Brain microvascular endothelial cell (primary cell): ENCODE results near the gene POTEF.
"Not testable (repeated sequence)": the region's sequence is repeated elsewhere in the genome, so short reads cannot be mapped to it uniquely, and the experiment has no call there.

Source experiments
- DNase-seq: peaks from one replicate; pipeline ENCODE4 v3.0.0-alpha.2; 2020
- H3K27ac ChIP-seq: fragments of 250-450 bp; sonication (Bioruptor Pico); 2 replicates; pipeline ENCODE4 v1.5.1; 2020; ENCODE audit warnings: mild to moderate bottlenecking, moderate library complexity
- H3K27me3 ChIP-seq: fragments of 250-450 bp; sonication (Bioruptor Pico); replicated peaks from 2 replicates; pipeline ENCODE4 v1.5.1; 2020; ENCODE audit warnings: mild to moderate bottlenecking
- H3K36me3 ChIP-seq: fragments of 250-450 bp; sonication (Bioruptor Pico); replicated peaks from 2 replicates; pipeline ENCODE4 v1.5.1; 2020; ENCODE audit warnings: mild to moderate bottlenecking
- H3K4me3 ChIP-seq: 2 replicates; pipeline ENCODE4 v1.5.1; 2011; ENCODE audit warnings: low read depth, mild to moderate bottlenecking, control low read depth, low read length, moderate library complexity
- CTCF ChIP-seq: IDR thresholded peaks from 2 replicates; pipeline ENCODE4 v1.5.1; 2011; ENCODE audit warnings: low read depth, mild to moderate bottlenecking, moderate library complexity, low read length, control low read depth, inconsistent platforms; ENCODE audit errors: missing control alignments
- in situ Hi-C: cut with HindIII; loops from 2 replicates; pipeline ENCODE4 v1.10.0; 2017; ENCODE audit warnings: low sequenced_read_pairs, low pct_ligation_motif_present

Gene POTEF

GRCh38 chr2:130150181-130151144 is 21.4 kb upstream of the POTEF start:
- in situ Hi-C loops: no loop called here
- DNase-seq: no peak
- Histone ChIP-seq H3K4me3 (no peak overlapping the region), H3K27ac (no peak overlapping the region), H3K36me3 (peaks cover 12% of the 10 kb centered on the region), H3K27me3 (no peaks in the 10 kb centered on the region)
- TF ChIP-seq CTCF: no peak

- DNase-seq, in situ Hi-C loops, H3K27ac ChIP-seq, H3K4me3 ChIP-seq, H3K36me3 ChIP-seq, H3K27me3 ChIP-seq: not testable (repeated sequence)
Observed at GRCh38 chr2:130148515-130148914, 19.5 kb upstream of the POTEF start.

DNA sequence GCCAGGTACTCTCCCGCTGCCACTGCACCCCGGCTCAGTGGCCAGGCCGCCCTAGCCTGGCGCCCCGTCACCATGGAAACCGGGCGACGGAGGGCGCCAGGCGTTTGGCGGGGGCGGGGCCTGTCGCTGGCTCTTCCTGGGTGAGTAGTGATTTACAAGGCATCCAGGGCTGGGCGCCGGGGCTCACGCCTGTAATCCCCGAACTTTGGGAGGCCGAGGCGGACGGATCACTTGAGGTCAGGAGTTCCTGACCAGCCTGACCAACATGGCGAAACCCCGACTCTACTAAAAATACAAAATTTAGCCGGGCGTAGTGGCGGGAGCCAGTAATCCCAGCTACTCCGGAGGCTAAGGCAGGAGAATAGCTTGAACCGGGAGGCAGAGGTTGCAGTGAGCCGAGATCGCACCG is 16.0 kb upstream of the POTEF start, which contains the start of gene CCDC74B:
Gene CCDC74B (minus strand): TSS at position 107 of the 409 bp plus-strand sequence. CDS start 116 bp downstream, outside the sequence.
- DNase-seq, H3K27ac ChIP-seq, H3K27me3 ChIP-seq, H3K36me3 ChIP-seq, in situ Hi-C loops: not testable (repeated sequence)
- peak within 1 kb of the TSS; percentile 51 for H3K4me3 ChIP-seq

GRCh38 chr2:130143266-130144039 is 14.4 kb upstream of the POTEF start:
- H3K36me3 ChIP-seq, in situ Hi-C loops, H3K27me3 ChIP-seq, H3K27ac ChIP-seq, DNase-seq: not testable (repeated sequence)
- peak overlapping the region; percentile 51 for H3K4me3 ChIP-seq

DNA sequence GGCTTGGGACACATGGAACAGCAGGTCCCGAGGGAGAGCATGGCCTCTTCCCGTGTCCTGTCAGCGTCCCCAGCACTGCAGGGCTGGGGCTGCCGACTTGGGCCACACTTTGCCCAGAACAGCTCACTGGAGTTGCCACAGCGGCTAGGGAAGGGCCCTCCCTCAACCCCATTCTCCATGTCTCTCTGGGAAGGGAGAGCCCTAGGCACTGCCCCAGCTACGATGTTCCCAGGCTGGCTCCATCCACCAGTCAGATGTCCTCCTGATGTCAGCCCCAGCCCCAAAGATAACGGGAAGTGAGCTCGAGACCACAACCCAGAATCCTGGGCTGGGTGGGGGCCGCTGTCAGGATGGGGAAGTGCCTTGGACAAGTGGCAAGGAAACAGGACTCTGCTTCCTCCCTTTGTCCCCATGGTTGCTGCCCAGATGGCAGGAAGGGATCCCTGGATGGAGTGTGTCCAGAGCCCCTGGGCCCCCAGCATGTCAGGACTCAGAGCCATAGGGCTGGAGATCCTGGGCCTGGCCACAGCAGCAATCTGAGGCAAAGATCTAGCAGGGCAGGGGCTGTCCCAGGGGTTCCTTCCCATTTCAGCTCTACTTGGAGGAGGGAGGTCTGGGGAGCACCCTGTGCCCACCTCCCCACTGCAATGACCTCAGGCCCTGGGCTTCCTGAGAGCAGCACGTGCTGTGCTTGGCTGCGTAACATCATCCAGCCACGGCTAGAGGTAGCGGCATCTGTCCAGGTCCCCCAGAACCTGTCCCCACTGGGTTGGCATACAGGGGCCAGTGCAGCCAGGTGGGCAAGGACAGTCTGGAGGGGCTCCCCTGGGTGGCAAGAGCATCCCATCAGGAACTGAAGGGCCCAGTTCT is 13.6 kb upstream of the POTEF start:
- DNase-seq, H3K4me3 ChIP-seq, H3K27ac ChIP-seq, H3K27me3 ChIP-seq, H3K36me3 ChIP-seq, in situ Hi-C loops: not testable (repeated sequence)

DNA sequence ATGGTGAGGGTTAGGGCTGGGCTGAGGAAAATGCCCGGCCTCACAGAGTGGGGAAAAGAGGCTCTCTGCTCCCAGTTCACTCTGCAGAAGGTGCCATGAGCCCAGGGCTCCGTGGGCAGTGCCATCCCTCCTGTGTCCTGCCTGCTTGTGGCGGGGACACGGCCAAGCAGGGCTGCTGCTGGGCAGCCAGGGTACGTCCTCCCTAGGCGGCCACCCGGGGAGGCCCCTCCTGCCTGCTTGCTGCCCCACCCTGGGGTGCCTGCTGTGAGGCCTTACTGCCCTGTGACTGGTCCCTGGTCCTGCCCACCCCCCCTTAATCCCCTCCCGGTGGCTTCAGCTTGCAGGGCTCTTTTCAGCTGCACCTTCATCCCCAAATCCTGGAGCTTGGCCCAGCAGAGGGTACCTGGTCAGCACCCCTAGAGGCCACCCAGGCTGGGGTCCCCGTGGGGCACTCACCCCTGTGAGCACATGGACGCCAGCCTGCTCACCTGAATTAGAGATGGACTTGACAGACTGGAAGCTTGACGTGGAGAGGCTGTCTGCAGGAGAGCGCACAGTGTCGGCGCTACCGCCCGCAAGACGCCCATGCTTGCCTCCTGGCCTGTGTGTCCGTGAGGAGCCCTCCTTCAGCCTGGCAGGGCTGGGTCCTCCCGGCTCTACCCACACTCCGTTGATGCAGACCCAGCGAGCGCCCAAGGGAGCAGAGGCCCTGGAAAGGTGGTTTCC is 12.8 kb upstream of the POTEF start:
- H3K4me3 ChIP-seq, DNase-seq, H3K27ac ChIP-seq, in situ Hi-C loops, H3K27me3 ChIP-seq, H3K36me3 ChIP-seq: not testable (repeated sequence)

GRCh38 chr2:130141002-130141401 is 12.0 kb upstream of the POTEF start:
- H3K36me3 ChIP-seq, DNase-seq, in situ Hi-C loops, H3K4me3 ChIP-seq, H3K27me3 ChIP-seq, H3K27ac ChIP-seq: not testable (repeated sequence)

GRCh38 chr2:130140516-130140915 is 11.5 kb upstream of the POTEF start:
- in situ Hi-C loops, H3K4me3 ChIP-seq, H3K27ac ChIP-seq: not testable (repeated sequence)

GRCh38 chr2:130139331-130140280 is 10.6 kb upstream of the POTEF start:
- H3K27ac ChIP-seq, H3K4me3 ChIP-seq, in situ Hi-C loops, H3K36me3 ChIP-seq, DNase-seq, H3K27me3 ChIP-seq: not testable (repeated sequence)

More at GRCh38 chr2:130140516-130140915, 11.5 kb upstream of the POTEF start:
- not testable (repeated sequence) for H3K36me3 ChIP-seq, DNase-seq, H3K27me3 ChIP-seq

DNA sequence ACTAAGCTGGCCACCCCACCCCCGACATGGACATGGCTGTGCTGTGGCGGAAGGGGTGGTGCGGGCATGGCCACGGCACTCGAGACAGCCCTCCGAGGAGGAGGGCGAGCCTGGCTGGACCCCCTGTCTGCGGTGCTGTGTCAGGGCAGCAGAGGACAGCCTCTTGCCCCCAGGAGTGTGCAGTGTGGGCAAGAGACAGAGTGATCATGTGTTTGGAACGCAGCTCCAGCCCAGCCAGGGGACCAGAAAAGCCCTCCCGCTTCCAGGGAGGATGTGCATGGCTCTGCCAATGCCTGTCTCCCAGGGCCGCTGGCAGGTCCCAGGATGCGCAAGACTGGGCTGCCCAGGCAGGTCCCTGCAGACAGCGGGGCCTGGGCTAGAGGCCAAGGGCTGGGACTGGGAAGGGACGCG is 9.8 kb upstream of the POTEF start:
- DNase-seq, H3K27ac ChIP-seq, H3K27me3 ChIP-seq, H3K4me3 ChIP-seq, in situ Hi-C loops, H3K36me3 ChIP-seq: not testable (repeated sequence)

GRCh38 chr2:130138326-130138725 is 9.3 kb upstream of the POTEF start:
- DNase-seq, H3K36me3 ChIP-seq, in situ Hi-C loops, H3K27me3 ChIP-seq, H3K4me3 ChIP-seq, H3K27ac ChIP-seq: not testable (repeated sequence)
